Progenitor cell of endocrine pancreas (in vitro differentiated cells): Measurements from ENCODE around the gene HPGD. TPM values are rescaled to one million over a fixed set of nuclear protein-coding genes. Genes with fewer than 3 reads are reported as not detected.

ENCODE experiments used
- DNase-seq: peaks from one replicate; pipeline ENCODE4 v3.0.0; 2021; ENCODE audit warnings: low spot score; ENCODE audit not compliant: unreplicated experiment
- H3K27ac Mint-ChIP-seq: 2 replicates; pipeline ENCODE4 v1.8.0; 2021; ENCODE audit warnings: mild to moderate bottlenecking, moderate library complexity, mixed read lengths
- H3K27me3 Mint-ChIP-seq: 2 replicates; pipeline ENCODE4 v1.8.0; 2021; ENCODE audit warnings: mixed read lengths
- H3K36me3 Mint-ChIP-seq: 2 replicates; pipeline ENCODE4 v1.8.0; 2022; ENCODE audit warnings: mixed read lengths; ENCODE audit not compliant: insufficient read depth
- H3K4me1 Mint-ChIP-seq: 2 replicates; pipeline ENCODE4 v1.8.0; 2021; ENCODE audit warnings: low read depth, mixed read lengths
- H3K4me3 Mint-ChIP-seq: 2 replicates; pipeline ENCODE4 v1.8.0; 2021; ENCODE audit warnings: low read depth, mild to moderate bottlenecking, moderate library complexity, mixed read lengths
- H3K9me3 Mint-ChIP-seq: 2 replicates; pipeline ENCODE4 v1.8.0; 2021; ENCODE audit warnings: low read depth, mixed read lengths
- CTCF ChIP-seq: fragments of 200-600 bp; sonication (generic); IDR thresholded peaks from one replicate; pipeline ENCODE4 v1.5.0; 2021; ENCODE audit warnings: antibody characterized with exemption, mild to moderate bottlenecking; ENCODE audit not compliant: unreplicated experiment
- total RNA-seq: library from RNA; stranded (reverse); gene quantifications from 2 replicates; pipeline ENCODE4 v1.2.1, GENCODE V29; 2021

HPGD gene
- total RNA-seq, 1 donor from 2014 or later, result 2.0 TPM

DNA sequence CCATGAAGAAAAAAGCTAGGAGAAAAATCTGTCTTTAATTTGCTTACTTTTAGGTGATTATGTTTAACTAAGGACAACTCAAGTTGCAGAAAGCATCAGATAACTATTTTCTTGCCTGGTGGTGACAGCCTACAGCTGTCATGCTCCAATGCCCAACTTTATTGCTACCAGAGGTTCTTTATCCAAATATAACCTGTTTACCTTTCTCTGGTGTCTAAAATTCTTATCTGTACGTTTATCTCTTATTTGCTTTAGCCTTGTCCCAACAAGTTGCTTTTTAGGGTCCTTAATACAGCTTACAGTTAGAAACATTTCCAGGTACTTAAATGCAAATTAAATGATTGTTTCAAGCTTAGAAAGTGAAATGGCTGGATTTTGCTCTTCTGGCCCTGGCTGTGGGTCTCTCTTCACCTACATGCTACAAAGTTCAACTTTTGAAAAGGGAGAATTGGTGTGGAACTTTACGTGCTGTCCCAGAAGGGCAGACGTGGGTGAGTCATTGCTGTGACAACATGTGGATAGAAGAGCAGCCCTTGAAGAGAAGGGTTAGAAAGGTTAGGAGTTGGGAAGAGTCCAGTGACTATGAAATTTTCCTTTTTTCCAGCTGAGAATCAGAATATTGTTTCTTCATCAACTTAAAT is 60.7 kb downstream of the HPGD start:
- no peak for DNase-seq
- TF ChIP-seq CTCF, result no peak
- Mint-ChIP-seq H3K9me3 (peaks cover 8% of the 10 kb centered on the region), H3K27ac (no peak overlapping the region), H3K36me3 (no peaks in the 10 kb centered on the region), H3K4me1 (peaks cover 20% of the 10 kb centered on the region), H3K27me3 (peaks cover 13% of the 10 kb centered on the region), H3K4me3 (no peak overlapping the region)

- H3K27ac Mint-ChIP-seq, result no peak overlapping the region
- H3K36me3 Mint-ChIP-seq, result no peaks in the 10 kb centered on the region
- no peak for TF ChIP-seq CTCF
- peaks cover 8% of the 10 kb centered on the region for H3K9me3 Mint-ChIP-seq
- no peak overlapping the region for H3K4me3 Mint-ChIP-seq
- peaks cover 15% of the 10 kb centered on the region for H3K27me3 Mint-ChIP-seq
- peaks cover 20% of the 10 kb centered on the region for H3K4me1 Mint-ChIP-seq
- DNase-seq, result no peak
Observed at GRCh38 chr4:174460684-174461083, 61.6 kb downstream of the HPGD start.

DNA sequence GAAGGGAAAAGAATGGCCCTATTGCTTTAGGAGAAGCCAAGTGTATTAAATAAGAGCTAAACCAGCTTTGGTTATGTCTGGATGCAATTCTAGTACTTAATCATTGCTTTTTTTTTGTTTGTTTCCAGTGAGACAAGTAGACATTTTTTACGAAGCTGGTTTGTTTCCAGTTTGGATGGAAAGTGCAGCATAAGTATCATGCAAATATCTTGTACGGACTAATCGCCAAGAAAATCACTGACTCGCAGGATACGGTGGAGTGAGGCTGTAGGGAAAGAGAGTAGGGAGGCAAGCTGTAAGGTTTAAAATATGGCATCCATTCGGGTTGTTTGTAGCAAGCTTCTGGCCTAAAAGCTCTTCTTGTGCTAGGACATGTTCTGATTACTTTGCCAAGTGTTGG is 64.8 kb downstream of the HPGD start:
- H3K27ac Mint-ChIP-seq, result peak overlapping the region; percentile 8
- no peak overlapping the region for H3K4me3 Mint-ChIP-seq
- peaks cover 24% of the 10 kb centered on the region for H3K4me1 Mint-ChIP-seq
- DNase-seq, result no peak
- H3K27me3 Mint-ChIP-seq, result peaks cover 12% of the 10 kb centered on the region
- no peak for TF ChIP-seq CTCF
- H3K9me3 Mint-ChIP-seq, result peaks cover 4% of the 10 kb centered on the region
- no peaks in the 10 kb centered on the region for H3K36me3 Mint-ChIP-seq

- DNase-seq, result no peak
- Mint-ChIP-seq H3K27ac (no peak overlapping the region), H3K36me3 (no peaks in the 10 kb centered on the region), H3K27me3 (peaks cover 12% of the 10 kb centered on the region), H3K9me3 (peaks cover 4% of the 10 kb centered on the region), H3K4me1 (peaks cover 8% of the 10 kb centered on the region), H3K4me3 (no peak overlapping the region)
- no peak for TF ChIP-seq CTCF
Observed at GRCh38 chr4:174454815-174455473, 67.3 kb downstream of the HPGD start.

- peaks cover 3% of the 10 kb centered on the region for H3K27me3 Mint-ChIP-seq
- no peaks in the 10 kb centered on the region for H3K36me3 Mint-ChIP-seq
- H3K4me1 Mint-ChIP-seq, result peaks cover 6% of the 10 kb centered on the region
- DNase-seq, result no peak
- H3K9me3 Mint-ChIP-seq, result no peaks in the 10 kb centered on the region
- TF ChIP-seq CTCF, result no peak
- H3K4me3 Mint-ChIP-seq, result no peak overlapping the region
- no peak overlapping the region for H3K27ac Mint-ChIP-seq
Observed at GRCh38 chr4:174451718-174452296, 70.5 kb downstream of the HPGD start.
